HUES6 (cell line): ENCODE measurements around the gene OLFM2.

ENCODE experiments used
- H3K27ac ChIP-seq: 2 replicates; pipeline ENCODE4 v1.7.0; 2013; ENCODE audit warnings: low read depth, mild to moderate bottlenecking, low read length, inconsistent platforms
- H3K27me3 ChIP-seq: 2 replicates; pipeline ENCODE4 v1.6.1; 2013; ENCODE audit warnings: low read length; ENCODE audit not compliant: control insufficient read depth, insufficient read depth
- H3K36me3 ChIP-seq: 2 replicates; pipeline ENCODE4 v1.6.1; 2013; ENCODE audit warnings: low read length; ENCODE audit not compliant: control insufficient read depth, insufficient read depth
- H3K4me1 ChIP-seq: 2 replicates; pipeline ENCODE4 v1.6.1; 2013; ENCODE audit warnings: low read length; ENCODE audit not compliant: control insufficient read depth, insufficient read depth
- H3K4me3 ChIP-seq: 2 replicates; pipeline ENCODE4 v1.5.1; 2013; ENCODE audit warnings: low read depth, low read length
- H3K9ac ChIP-seq: one replicate; pipeline ENCODE4 v1.6.1; 2013; ENCODE audit warnings: mild to moderate bottlenecking, low read length
- H3K9me3 ChIP-seq: 2 replicates; pipeline ENCODE4 v1.6.1; 2013; ENCODE audit warnings: low read depth, low read length; ENCODE audit not compliant: control insufficient read depth, insufficient read depth

OLFM2 gene

DNA sequence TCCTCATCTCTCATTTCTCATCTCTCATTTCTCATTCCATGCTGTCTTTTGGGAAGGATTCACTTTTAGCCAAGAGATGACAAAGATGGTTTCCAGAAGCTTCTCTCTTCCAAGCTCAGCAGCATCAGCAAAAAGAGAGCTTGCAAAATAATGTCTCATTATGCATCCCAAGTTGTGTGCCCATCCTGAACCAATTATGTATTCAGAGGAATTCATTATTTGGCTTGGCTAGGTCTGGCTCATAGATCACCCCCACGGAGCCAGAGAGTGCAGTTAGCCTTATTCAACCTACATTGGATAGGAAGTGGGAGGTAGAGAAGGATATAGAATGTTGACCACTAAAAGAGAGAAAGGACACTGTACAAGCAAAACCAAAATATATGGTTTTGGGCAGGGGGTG, 5.4 kb upstream of the OLFM2 start:
- Histone ChIP-seq H3K4me1 (peaks cover 10% of the 10 kb centered on the region), H3K9ac (no peak overlapping the region), H3K27me3 (no peaks in the 10 kb centered on the region; the same call in 1 of the 2 replicates), H3K36me3 (no peaks in the 10 kb centered on the region), H3K27ac (no peak overlapping the region), H3K4me3 (no peak overlapping the region), H3K9me3 (peaks cover 10% of the 10 kb centered on the region)

DNA sequence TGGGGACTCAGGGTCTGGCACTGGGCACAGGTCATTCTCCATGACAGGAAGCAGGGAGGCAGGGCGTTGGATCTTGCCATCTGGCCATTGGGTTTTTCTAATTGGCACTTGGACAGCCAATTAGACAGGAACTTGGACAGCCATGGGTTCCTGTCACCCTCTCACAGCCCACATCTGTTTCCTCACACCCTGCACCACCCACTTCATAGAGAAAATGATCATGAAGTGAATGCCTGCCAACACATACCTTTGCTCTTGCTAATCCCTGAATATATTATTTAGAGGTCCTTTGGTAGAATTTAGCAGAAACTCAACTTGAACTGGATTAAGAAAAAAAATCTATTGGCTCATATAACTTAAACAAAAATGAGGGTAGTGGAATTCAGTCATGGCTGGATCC, 4.9 kb upstream of the OLFM2 start:
- H3K27ac ChIP-seq: no peak overlapping the region
- H3K27me3 ChIP-seq: no peaks in the 10 kb centered on the region; the same call in 1 of the 2 replicates
- H3K9ac ChIP-seq: no peak overlapping the region

DNA sequence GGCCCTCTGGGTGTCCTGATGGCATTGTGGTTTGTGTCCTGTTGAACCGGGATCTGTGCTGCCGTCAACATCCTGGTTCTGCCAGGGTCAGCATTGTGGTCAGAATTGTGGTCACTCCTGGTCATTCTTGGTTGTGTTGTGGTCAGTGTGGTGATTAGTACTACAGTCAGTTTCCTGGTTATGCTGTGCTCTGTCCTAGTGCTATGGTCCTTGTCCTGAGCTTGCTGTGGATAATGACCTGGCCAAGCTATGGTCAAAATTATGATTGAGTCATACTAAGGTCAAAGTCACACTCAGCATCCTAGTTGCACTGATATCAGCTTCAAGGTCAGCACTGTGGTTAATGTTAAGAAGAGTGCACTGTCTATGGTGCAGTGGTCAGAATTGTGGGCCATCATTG, 4.5 kb upstream of the OLFM2 start:
- no peak overlapping the region for H3K9ac ChIP-seq
- H3K27ac ChIP-seq: no peak overlapping the region
- H3K27me3 ChIP-seq: peaks cover under 1% of the 10 kb centered on the region; the same call in 1 of the 2 replicates

More for the DNA sequence above, 4.9 kb upstream of the OLFM2 start:
- H3K4me1 ChIP-seq: peaks cover 10% of the 10 kb centered on the region
- H3K36me3 ChIP-seq: no peaks in the 10 kb centered on the region
- H3K9me3 ChIP-seq: peaks cover 10% of the 10 kb centered on the region
- no peak overlapping the region for H3K4me3 ChIP-seq

DNA sequence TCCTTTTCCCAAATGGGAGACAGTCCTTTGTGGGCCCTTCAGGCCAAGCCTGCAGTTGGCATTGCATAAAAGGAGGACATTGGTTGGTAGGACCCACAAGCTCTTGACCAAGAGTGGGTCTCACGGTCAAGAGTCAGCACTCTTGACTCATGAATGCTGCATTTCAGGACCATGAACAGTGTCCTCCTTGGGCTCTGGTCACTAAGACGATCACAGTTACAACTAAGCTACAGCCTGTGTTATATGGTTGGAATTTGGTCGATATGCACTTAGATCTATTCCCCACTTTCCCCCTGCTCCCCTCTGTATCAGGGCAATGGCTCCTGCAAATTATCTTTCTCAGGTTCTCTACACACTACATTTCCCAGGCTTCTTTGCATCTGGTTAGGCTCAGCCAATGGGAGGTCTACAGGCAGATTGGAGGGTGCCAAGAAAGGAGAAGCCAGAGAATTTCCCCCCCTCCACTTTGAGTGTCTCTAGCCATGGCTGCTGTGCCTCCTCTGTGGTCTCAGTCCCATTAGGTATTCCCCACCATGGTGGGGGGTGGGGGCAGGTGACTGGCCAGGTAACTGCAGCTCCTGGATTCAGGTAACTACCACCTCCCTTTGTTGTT, 3.1 kb upstream of the OLFM2 start:
- Histone ChIP-seq H3K4me1 (peaks cover 10% of the 10 kb centered on the region), H3K36me3 (no peaks in the 10 kb centered on the region), H3K9ac (no peak overlapping the region), H3K9me3 (peaks cover 10% of the 10 kb centered on the region), H3K4me3 (no peak overlapping the region), H3K27me3 (peaks cover 12% of the 10 kb centered on the region; the same call in 1 of the 2 replicates), H3K27ac (no peak overlapping the region)

More for the DNA sequence above, 4.5 kb upstream of the OLFM2 start:
- H3K36me3 ChIP-seq: no peaks in the 10 kb centered on the region
- peaks cover 10% of the 10 kb centered on the region for H3K9me3 ChIP-seq
- H3K4me1 ChIP-seq: peaks cover 7% of the 10 kb centered on the region
- H3K4me3 ChIP-seq: no peak overlapping the region

DNA sequence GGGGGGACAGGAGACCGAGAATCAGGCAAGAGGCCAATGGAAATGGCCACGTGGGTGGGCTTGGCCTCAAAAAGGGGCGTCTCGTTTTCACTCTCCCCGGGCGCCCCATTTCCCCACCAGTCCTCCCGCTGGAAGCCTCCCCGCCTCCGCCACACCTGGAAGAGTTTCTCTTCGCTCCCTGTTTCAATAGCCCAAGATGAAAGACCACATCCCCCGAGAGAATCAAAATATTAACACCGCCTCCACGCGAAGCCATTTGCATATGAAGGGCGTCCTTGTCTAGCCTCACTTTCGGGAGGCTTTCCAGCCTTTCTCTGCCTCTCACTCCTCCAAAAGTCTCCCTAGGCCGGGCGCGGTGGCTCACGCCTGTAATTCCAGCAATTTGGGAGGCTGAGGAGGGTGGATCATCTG, 691 bp upstream of the OLFM2 start:
- no peaks in the 10 kb centered on the region for H3K36me3 ChIP-seq
- no peak overlapping the region for H3K27ac ChIP-seq
- peak overlapping the region; percentile 5 for H3K9ac ChIP-seq
- peaks cover 5% of the 10 kb centered on the region for H3K9me3 ChIP-seq
- peaks cover 12% of the 10 kb centered on the region for H3K4me1 ChIP-seq
- H3K27me3 ChIP-seq: peaks cover 12% of the 10 kb centered on the region; the same call in 1 of the 2 replicates
- H3K4me3 ChIP-seq: peak overlapping the region; percentile 58

DNA sequence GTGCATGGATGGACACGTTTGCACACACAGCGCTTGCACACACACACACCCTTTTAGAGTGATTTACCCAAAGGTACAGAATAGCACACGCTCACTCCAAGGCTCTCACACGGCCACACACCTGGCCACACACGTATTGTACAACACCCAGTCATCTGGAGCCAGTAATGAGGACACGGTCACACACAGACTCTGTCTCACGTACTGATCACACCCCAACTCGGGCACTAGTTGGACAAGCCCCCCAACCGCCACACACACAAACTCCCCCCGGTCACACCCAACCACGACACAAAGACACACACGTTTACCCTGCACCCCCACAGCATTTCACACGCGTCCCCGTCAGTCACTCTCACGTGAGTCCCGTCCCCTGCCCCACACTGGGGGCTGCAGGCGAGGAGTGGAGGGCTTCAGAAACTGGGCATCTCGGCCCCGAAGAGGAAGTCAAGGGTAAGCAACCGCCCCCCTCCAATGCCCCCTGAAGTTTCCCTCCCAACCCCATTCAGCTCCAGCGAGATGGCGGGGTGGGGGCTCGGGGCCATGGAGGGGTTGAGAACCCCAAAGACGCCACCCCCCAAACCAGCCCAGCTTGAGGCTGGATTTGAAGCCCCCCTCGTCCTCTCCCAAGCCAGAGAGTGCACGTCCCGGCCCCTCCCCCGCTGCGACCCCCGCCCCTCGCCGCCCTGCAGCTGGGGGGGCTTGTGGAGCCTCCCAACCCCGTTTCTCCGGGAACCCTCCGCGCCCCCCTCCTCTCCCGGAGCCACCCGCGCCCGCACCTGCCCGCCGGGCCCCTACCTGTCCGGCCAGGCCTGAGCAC, 599 bp downstream of the OLFM2 start:
- no peaks in the 10 kb centered on the region for H3K9me3 ChIP-seq
- peaks cover 12% of the 10 kb centered on the region; the same call in 1 of the 2 replicates for H3K27me3 ChIP-seq
- peak overlapping the region; percentile 63 for H3K9ac ChIP-seq
- H3K27ac ChIP-seq: no peak overlapping the region
- H3K4me3 ChIP-seq: peak overlapping the region; percentile 89
- H3K4me1 ChIP-seq: peaks cover 12% of the 10 kb centered on the region
- no peaks in the 10 kb centered on the region for H3K36me3 ChIP-seq

DNA sequence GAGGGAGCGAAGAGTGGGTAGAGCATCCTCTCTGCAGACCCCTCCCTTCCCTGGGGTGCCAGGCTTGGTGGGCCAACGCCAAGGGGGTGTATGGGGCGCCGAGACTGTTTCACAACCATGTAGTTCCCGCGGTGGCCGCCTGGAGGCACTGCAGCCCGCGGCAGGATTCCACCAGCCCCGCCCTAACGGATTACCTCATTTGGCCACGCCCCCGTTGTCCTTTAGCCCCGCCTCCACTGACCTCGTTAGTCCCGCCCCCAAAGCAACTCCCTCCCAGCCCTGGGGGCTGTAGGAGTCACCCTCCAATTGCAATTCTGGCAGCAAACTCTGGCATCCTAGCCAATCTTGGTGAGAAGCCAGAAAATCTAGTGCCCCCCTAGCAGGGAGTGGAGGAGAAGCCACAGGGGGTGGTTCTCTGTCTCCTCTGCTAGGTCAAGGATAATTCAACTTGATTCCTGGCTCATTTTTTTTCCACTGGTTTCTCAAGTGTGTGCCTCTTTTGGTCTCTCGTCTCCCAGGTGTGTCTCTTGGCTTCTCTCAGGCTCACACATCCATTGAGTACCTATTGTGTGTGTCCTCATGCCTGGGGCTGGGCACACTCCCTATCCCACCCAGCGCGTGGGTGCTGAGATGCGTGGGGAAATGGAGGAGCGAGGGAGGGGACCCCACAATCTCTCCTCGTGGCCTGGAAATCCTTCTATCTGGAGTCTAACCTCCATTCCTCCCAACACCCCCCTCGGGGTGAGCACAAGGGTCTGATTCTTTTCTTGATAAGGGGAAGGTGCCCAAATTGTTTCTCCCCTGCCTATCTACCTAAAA, 2.0 kb downstream of the OLFM2 start:
- Histone ChIP-seq H3K27me3 (peaks cover 12% of the 10 kb centered on the region; the same call in 1 of the 2 replicates), H3K9ac (no peak overlapping the region), H3K4me1 (peaks cover 12% of the 10 kb centered on the region), H3K36me3 (no peaks in the 10 kb centered on the region), H3K4me3 (peak overlapping the region; percentile 89), H3K9me3 (no peaks in the 10 kb centered on the region), H3K27ac (no peak overlapping the region)

DNA sequence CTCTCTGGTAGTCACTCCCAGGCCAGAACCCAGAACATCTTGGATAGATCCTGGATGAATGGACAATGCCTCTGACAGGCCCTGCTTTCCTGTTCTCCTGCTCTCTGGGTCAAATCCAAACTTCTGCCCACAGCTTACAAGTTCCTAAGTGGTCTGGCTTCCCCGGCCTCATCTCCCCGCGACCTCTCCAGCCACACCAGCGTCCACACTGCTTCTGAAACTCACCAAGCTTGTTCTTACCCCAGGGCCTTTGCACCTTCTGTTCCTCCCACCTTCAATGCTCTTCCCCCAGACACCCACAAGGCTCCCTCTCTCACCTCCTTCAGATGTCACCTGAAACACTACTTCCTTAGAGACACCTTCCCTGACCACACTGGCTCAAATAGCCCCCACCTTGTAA, 3.5 kb downstream of the OLFM2 start:
- H3K36me3 ChIP-seq: no peaks in the 10 kb centered on the region
- H3K4me3 ChIP-seq: no peak overlapping the region
- no peak overlapping the region for H3K27ac ChIP-seq

DNA sequence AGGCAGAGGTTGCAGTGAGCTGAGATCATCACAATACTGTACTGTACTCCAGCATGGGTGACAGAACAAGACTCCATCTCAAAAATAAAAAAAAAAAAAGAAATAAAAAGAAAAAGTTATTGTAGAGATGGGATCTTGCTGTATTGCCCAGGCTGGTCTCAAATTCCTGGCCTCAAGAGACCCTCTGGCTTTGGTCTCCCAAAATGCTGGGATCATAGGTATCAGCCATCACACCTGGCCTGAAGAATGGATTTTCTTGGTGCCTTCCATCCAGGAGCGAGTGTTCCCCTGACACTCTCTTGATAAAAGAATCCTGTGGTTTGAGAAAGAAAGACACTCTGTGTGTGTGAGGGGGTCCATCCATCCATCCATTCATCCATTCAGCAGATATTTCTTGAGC, 4.7 kb downstream of the OLFM2 start:
- Histone ChIP-seq H3K27me3 (peaks cover 12% of the 10 kb centered on the region; the same call in 1 of the 2 replicates), H3K4me3 (no peak overlapping the region), H3K9me3 (no peaks in the 10 kb centered on the region), H3K9ac (no peak overlapping the region), H3K27ac (no peak overlapping the region), H3K4me1 (peaks cover 12% of the 10 kb centered on the region), H3K36me3 (no peaks in the 10 kb centered on the region)

More for the DNA sequence above, 3.5 kb downstream of the OLFM2 start:
- Histone ChIP-seq H3K27me3 (peaks cover 12% of the 10 kb centered on the region; the same call in 1 of the 2 replicates), H3K4me1 (peaks cover 12% of the 10 kb centered on the region), H3K9me3 (no peaks in the 10 kb centered on the region), H3K9ac (no peak overlapping the region)

DNA sequence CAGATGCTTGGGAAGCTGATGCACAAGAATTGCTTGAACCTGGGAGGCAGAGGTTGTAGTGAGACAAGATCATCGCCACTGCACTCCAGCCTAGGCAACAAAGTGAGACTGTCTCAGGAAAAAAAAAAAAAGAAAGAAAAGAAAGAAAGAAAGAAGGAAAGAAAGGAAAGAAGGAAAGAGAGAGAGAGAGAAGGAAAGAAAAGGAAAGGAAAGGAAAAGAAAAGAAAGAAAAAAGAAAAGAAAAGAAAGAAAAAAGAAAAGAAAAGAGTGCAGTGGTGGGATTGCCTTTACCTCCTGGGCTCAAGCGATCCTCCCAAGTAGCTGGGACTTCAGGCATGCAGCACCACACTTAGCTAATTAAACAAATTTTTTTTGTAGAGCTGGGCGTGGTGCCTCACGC, 12.9 kb downstream of the OLFM2 start:
- no peaks in the 10 kb centered on the region for H3K27me3 ChIP-seq
- H3K4me3 ChIP-seq: no peak overlapping the region
- H3K27ac ChIP-seq: no peak overlapping the region
- no peaks in the 10 kb centered on the region for H3K9me3 ChIP-seq
- H3K4me1 ChIP-seq: no peaks in the 10 kb centered on the region
- H3K36me3 ChIP-seq: no peaks in the 10 kb centered on the region
- no peak overlapping the region for H3K9ac ChIP-seq
